ENCODE measurements around the gene PHOX2A. TPM values are rescaled to one million over a fixed set of nuclear protein-coding genes. Genes with fewer than 3 reads are reported as not detected.
A peak's percentile ranks its signal among the peaks of the same experiment; 100 is the strongest.

Gene PHOX2A
- total RNA-seq, 1 donor from 2014 or later, result not detected

DNA sequence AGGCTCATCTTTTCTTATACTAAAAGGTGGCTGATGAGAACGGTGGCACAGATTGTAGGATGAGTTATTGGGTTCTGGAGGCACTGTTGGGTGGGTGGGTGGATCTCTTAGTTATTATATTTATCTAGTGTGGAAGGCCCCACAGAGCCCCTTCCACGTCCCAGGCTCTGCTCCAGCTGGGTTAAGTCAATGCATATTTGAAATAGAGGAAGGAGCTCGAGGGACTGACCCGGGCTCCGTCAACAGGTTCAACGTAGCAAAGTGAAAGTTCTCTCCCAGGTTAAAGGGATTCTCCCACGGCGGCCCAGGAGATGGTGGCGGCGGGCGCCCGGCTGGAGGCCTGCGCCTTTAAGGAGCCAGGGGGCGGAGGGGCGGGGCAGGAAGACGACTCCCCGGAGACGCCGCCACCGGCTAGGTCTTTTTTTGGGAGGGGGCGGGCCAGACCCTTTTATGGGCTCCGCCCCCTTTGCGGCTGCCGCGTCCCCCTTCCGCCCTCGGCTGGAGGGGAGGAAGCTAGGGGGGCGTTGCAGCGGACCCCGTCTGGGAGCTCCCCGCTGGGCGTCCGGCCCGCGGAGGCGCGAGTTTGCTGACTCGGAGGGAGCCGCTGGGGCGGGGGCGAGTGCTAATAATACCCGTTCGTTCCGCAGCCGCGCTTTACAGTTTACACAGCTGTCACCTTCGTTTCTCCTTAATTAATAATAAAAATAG lies 20.9 kb downstream of the PHOX2A start:
- peak; percentile 94 to 95 for ATAC-seq
- peak overlapping the region; percentile 81 for H3K4me3 ChIP-seq
- H3K36me3 ChIP-seq, result peaks cover 13% of the 10 kb centered on the region
- peak; percentile 98 for DNase-seq
- intact Hi-C loops (cut with DNase I), result no loop called here
- H3K9me3 ChIP-seq, result no peaks in the 10 kb centered on the region
- H3K27ac ChIP-seq, result peak overlapping the region; percentile 95
- no peaks in the 10 kb centered on the region for H3K27me3 ChIP-seq (ENCODE audit: low read depth)
- peaks cover 25% of the 10 kb centered on the region for H3K4me1 ChIP-seq
- TF ChIP-seq, protein P1, sequence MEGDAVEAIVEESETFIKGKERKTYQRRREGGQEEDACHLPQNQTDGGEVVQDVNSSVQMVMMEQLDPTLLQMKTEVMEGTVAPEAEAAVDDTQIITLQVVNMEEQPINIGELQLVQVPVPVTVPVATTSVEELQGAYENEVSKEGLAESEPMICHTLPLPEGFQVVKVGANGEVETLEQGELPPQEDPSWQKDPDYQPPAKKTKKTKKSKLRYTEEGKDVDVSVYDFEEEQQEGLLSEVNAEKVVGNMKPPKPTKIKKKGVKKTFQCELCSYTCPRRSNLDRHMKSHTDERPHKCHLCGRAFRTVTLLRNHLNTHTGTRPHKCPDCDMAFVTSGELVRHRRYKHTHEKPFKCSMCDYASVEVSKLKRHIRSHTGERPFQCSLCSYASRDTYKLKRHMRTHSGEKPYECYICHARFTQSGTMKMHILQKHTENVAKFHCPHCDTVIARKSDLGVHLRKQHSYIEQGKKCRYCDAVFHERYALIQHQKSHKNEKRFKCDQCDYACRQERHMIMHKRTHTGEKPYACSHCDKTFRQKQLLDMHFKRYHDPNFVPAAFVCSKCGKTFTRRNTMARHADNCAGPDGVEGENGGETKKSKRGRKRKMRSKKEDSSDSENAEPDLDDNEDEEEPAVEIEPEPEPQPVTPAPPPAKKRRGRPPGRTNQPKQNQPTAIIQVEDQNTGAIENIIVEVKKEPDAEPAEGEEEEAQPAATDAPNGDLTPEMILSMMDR (IDR thresholded peaks at IDR 0.05), result peak; percentile 44

- ATAC-seq (no peak), DNase-seq (no peak)
- intact Hi-C loops (cut with DNase I), result no loop called here
- H3K27me3 ChIP-seq (ENCODE audit: low read depth), result no peaks in the 10 kb centered on the region
- H3K4me1 ChIP-seq, result peaks cover 25% of the 10 kb centered on the region
- no peaks in the 10 kb centered on the region for H3K9me3 ChIP-seq
- peak overlapping the region; percentile 95 for H3K27ac ChIP-seq
- TF ChIP-seq, protein P1 (IDR thresholded peaks at IDR 0.05), result no peak
- peaks cover 5% of the 10 kb centered on the region for H3K36me3 ChIP-seq
- peak overlapping the region; percentile 81 for H3K4me3 ChIP-seq
Observed at GRCh38 chr11:72222106-72222891, 21.7 kb downstream of the PHOX2A start.

- DNase-seq, result no peak
- no peaks in the 10 kb centered on the region for H3K27me3 ChIP-seq (ENCODE audit: low read depth)
- intact Hi-C loops (cut with DNase I), result no loop called here
- ATAC-seq, result no peak
- H3K27ac ChIP-seq, result peak overlapping the region; percentile 95
- no peaks in the 10 kb centered on the region for H3K9me3 ChIP-seq
- no peak overlapping the region for H3K4me3 ChIP-seq
- TF ChIP-seq, protein P1 (IDR thresholded peaks at IDR 0.05), result no peak
- no peaks in the 10 kb centered on the region for H3K36me3 ChIP-seq
- H3K4me1 ChIP-seq, result peaks cover 25% of the 10 kb centered on the region
Observed at GRCh38 chr11:72221386-72222075, 22.4 kb downstream of the PHOX2A start.

GRCh38 chr11:72220696-72221363 lies 23.1 kb downstream of the PHOX2A start:
- Histone ChIP-seq H3K27me3 (ENCODE audit: low read depth) (no peaks in the 10 kb centered on the region), H3K4me3 (no peak overlapping the region), H3K36me3 (no peaks in the 10 kb centered on the region), H3K27ac (no peak overlapping the region), H3K9me3 (no peaks in the 10 kb centered on the region), H3K4me1 (peaks cover 21% of the 10 kb centered on the region)
- ATAC-seq (no peak), DNase-seq (no peak)
- TF ChIP-seq, protein P1 (IDR thresholded peaks at IDR 0.05), result no peak
- intact Hi-C loops (cut with DNase I), result no loop called here

DNA sequence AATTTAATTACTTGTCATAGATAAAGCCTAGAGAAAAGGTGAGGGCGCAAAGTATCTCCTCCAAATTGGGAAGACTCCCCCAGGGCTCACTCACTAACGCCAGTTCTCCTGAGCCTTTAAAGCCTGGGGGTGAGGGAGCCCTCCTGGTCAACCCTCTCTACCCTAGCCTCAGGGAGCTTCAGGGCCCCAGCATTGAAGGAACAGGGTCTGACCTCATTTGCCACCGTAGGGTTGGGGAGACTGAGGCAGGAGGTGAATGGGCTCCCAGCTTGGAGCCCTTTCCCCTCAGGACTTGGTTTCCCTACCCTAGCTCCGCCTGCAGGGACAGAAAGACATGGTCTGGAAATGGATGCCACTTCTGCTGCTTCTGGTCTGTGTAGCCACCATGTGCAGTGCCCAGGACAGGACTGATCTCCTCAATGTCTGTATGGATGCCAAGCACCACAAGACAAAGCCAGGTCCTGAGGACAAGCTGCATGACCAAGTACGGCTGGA lies 25.7 kb downstream of the PHOX2A start:
- H3K27ac ChIP-seq, result no peak overlapping the region
- H3K9me3 ChIP-seq, result no peaks in the 10 kb centered on the region
- no peaks in the 10 kb centered on the region for H3K36me3 ChIP-seq
- intact Hi-C loops (cut with DNase I), result no loop called here
- ATAC-seq (no peak), DNase-seq (no peak)
- no peak overlapping the region for H3K4me3 ChIP-seq
- peaks cover 13% of the 10 kb centered on the region for H3K4me1 ChIP-seq
- no peaks in the 10 kb centered on the region for H3K27me3 ChIP-seq (ENCODE audit: low read depth)
- TF ChIP-seq, protein P1 (IDR thresholded peaks at IDR 0.05), result no peak

All from lower lobe of right lung (tissue), 2 donors.